Measurements from ENCODE around the gene SPPL2A. TPM values are rescaled to one million over a fixed set of nuclear protein-coding genes. Genes with fewer than 3 reads are reported as not detected.

The SPPL2A gene
- total RNA-seq, 1 experiment from 2014 or later: 115 TPM

GRCh38 chr15:50652671-50653070 lies 112.8 kb downstream of the SPPL2A start:
- Mint-ChIP-seq H3K4me3 (ENCODE audit: low read depth, unreplicated experiment) (no peak overlapping the region), H3K9me3 (ENCODE audit: low read depth, unreplicated experiment) (no peaks in the 10 kb centered on the region), H3K4me1 (ENCODE audit: low read depth, unreplicated experiment) (peaks cover 7% of the 10 kb centered on the region), H3K36me3 (ENCODE audit: insufficient read depth, unreplicated experiment) (peaks cover 74% of the 10 kb centered on the region), H3K27ac (ENCODE audit: unreplicated experiment) (no peak overlapping the region), H3K27me3 (ENCODE audit: unreplicated experiment) (no peaks in the 10 kb centered on the region)
- TF ChIP-seq CTCF (IDR thresholded peaks at IDR 0.05; ENCODE audit: unreplicated experiment): no peak
- CTCF ChIA-PET: no interaction called here
- BruUV-seq (replicated peaks): no TSS peak
- DNase-seq: no peak
- intact Hi-C loops (cut with micrococcal nuclease; ENCODE audit: unreplicated experiment): no loop called here

Other genes starting within 250 kb of the SPPL2A start
- not detected in 2 replicates for gene USP50, start 219.0 kb downstream of the SPPL2A start, total RNA-seq (2022)
- gene TRPM7, start 78.9 kb downstream of the SPPL2A start, total RNA-seq (2022): 40.6 and 48.2 TPM in 2 replicates
- 10.6 and 10.7 TPM in 2 replicates for gene AP4E1, start 143.0 kb upstream of the SPPL2A start, total RNA-seq (2022)